RCC 7860 (cell line): ENCODE measurements around the gene SYT13.

Experiments used
- DNase-seq: peaks from one replicate; pipeline ENCODE4 v3.0.0-alpha.2; 2015; ENCODE audit warnings: low spot score
- FAIRE-seq: peaks from 2 replicates; lab custom pipeline; 2012; peaks lifted over from hg19 to GRCh38; lab: Jason Lieb, UNC

Gene SYT13

DNA sequence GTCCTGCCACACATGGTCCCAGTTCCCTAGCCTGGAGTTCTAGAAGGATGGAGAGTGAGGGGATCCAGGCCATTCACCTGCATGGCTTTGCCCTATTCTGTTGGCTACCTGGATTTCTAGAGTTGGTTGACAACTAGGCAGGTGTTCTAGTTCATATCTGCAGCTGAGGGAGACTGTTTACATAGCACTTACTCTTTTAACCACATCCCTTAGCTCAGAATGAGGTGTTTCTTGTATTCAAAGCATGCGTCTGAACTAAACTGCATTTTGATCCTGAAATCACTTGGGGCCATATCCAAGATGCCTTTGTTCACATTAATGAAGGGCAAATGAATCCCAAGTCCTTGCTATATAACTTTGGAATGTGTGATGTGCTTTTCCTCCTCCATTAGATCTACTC, 60.9 kb downstream of the SYT13 start:
- FAIRE-seq (no peak), DNase-seq (no peak)

- no peak for DNase-seq
- no peak for FAIRE-seq
Observed at GRCh38 chr11:45224766-45225165, 61.4 kb downstream of the SYT13 start.

GRCh38 chr11:45223496-45223895, 62.6 kb downstream of the SYT13 start:
- DNase-seq (no peak), FAIRE-seq (no peak)

- FAIRE-seq = no peak
- no peak for DNase-seq
Observed at GRCh38 chr11:45219411-45219810, 66.7 kb downstream of the SYT13 start.

GRCh38 chr11:45218705-45219104, 67.4 kb downstream of the SYT13 start:
- FAIRE-seq = no peak
- no peak for DNase-seq

- FAIRE-seq (no peak), DNase-seq (no peak)
Observed at GRCh38 chr11:45217991-45218390, 68.2 kb downstream of the SYT13 start.

GRCh38 chr11:45216901-45217300, 69.2 kb downstream of the SYT13 start:
- FAIRE-seq (no peak), DNase-seq (no peak)

GRCh38 chr11:45216031-45216430, 70.1 kb downstream of the SYT13 start:
- FAIRE-seq (no peak), DNase-seq (no peak)

DNA sequence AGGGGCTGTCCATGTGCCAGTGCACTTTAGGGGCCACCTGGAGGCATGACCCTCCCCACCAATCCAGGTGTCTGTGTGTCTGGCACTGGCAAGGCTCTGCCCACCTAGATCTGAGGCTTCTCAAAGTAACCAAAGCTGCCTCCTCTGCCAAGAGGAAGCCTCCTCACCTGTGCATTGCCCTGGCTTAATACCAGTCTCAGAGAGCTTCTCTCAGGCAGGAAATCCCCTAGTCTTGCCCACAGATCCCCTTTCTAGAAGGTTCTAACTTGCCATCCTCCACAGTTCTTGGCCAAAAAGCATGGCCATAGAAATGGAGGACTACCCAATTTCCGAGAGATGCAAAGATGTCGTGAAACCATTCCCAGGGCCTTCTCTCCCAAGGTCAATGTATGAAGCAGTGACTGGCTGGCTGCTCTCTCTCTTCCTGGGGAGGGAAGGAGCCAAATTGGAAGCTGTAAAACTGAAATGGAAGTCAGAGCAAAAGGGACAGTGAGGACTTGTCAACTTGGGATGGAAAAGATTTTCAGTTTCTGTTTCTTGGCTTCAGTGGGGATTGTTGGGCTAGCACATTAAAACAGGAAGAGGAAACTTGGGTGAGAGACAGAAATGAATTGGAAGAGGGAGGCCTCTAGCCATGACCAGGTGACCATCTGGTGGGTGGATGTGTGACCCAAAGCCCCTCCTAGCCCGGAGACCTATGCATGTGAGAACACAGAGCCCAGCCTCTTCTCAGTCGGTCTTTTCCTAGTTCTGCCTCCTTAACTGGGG, 70.9 kb downstream of the SYT13 start:
- DNase-seq (no peak), FAIRE-seq (no peak)

DNA sequence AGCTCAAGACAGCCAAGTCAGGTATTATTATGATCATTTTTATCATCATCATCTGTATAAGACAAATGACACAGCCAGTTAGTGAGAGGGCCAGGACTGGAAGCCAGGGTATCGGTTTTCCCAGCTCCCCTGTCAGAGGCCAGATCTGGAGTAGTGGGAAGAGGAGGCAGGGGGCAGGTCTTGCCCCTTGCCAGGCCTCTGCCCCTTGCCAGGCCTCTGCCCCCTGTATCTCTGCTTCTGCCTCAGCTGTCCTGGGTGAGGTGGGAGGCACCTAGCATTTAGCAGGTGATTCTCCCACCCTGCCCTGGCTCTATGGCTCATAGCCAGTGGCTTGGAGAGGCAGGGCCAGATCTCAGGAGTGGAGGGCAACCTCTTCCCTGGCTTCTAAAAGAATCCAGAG, 72.4 kb downstream of the SYT13 start:
- FAIRE-seq = no peak

DNA sequence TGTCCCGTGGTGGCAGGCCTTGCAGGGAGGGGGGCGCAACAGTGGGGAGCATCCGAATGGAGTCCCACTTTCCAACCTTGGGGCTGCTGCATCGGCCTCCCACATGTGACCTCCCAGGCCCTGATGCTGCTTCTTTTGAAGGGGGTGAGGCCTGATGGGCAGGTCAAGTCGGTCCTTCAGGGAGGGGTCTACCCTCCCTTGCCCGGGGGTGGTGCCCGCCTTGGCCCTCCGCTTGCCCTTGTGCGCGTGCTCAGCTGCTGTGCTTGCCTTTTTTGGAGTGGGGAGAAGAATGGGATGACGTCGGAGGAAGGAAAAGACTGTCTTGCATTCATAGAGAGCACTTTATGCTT, 72.8 kb downstream of the SYT13 start:
- FAIRE-seq = no peak
- DNase-seq = no peak

More for the DNA sequence above, 72.4 kb downstream of the SYT13 start:
- no peak for DNase-seq

GRCh38 chr11:45212566-45213315, 73.4 kb downstream of the SYT13 start:
- DNase-seq = no peak
- FAIRE-seq = no peak

DNA sequence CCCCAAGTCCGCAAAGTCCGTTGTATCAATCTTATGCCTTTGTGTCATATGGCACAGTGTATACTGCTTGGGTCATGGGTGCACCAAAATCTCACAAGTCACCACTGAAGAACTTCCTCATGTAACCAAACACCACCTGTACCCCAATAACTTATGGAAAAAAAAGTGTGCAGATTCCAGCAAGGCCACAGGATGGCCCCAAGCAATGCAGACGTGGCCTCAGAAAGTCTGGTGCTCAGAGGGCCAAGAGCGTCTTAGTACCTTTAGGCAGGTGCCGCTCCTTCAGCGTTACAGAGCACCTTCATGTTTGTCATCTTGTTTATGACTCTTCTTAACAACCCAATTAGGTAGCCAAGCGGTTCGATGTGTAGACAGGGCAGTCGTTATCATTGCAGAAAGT, 74.4 kb downstream of the SYT13 start:
- DNase-seq (no peak), FAIRE-seq (no peak)

DNA sequence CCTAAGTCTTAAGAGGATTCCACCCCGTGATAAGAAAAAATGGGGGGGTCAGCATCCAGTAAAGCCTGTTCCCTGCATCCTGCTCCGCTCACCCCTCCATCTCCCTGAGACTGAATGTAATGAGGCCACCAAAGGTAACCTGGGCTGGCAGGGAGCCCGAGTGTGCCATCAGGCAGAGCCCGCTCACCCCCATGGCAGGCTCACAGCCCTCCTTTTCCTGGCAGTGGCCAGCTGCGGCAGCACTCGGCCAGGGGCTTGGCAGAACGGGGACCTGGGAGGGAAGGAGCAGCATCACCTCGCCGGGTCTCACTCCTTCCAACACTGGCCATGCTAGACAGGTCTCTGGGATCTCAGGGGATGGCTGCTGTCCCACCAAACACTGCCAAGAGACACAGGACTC, 75.3 kb downstream of the SYT13 start:
- FAIRE-seq = no peak

GRCh38 chr11:45209891-45210699, 76.0 kb downstream of the SYT13 start:
- FAIRE-seq = no peak
- DNase-seq = no peak

More for the DNA sequence above, 75.3 kb downstream of the SYT13 start:
- no peak for DNase-seq

DNA sequence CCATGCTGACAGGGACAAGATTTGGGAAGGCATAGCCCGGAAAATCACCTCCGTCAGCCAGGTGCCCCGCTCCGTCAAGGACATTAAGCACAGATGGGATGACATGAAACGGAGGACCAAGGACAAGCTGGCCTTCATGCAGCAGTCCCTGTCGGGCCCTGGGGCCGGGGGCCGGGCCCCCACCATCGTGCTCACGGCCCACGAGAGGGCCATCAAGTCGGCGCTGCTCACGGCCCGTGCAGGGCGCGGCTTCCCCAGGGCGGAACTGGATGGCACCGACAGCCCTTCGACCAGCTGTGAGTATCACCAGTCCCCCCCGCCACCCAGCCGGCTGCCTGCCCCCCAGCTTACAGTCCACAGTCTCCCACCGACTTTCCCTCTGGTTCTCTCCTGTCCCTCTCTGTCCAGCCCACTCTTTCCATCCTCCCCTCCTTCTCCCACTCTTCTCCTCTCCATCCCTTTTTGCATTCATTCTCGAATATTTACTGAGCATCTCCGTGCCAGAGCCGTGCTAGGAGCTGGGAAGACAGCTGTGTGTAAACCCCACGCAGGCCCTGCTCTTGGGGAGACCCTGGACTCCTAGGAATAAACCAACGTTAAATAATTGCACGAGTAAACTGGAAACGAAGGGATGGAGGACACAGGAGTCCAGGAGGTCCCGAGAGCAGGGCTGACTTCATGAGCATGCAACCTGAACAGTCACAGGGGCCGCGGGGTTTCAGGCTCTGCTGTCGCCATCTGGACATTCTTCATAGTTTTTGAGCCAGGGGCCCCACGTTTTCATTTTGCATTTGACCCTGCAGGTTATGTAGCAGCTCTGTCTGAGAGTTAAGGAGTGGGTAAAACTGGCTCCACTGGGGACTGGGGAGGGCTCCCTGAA, 76.9 kb downstream of the SYT13 start:
- no peak for FAIRE-seq
- no peak for DNase-seq

DNA sequence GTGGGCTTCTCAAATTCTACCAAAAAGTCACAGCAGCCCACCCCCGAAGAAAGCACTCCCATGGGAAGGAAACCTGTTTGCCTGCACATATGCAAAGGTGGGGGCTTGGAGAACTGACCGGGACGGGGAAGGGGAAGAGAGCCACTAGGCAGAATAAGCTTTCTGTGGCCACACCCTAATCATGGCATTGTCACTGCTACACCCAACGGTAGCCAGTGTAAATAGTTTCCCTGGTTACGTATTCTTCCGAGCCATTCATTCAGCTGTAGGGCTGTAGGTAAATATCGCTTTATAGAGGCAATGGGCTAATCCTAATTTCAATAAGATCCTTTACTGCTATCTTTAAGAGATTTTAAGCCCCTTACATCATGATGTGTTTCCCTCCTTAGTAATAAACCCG, 78.0 kb downstream of the SYT13 start:
- DNase-seq (no peak), FAIRE-seq (no peak)

GRCh38 chr11:45205978-45206377, 80.2 kb downstream of the SYT13 start:
- DNase-seq (no peak), FAIRE-seq (no peak)

- DNase-seq (no peak), FAIRE-seq (no peak)
Observed at GRCh38 chr11:45204761-45205160, 81.4 kb downstream of the SYT13 start.

GRCh38 chr11:45193695-45194094, 92.4 kb downstream of the SYT13 start:
- no peak for FAIRE-seq
- DNase-seq = no peak
